Thymus (tissue), 11 donors: Measurements from ENCODE around the gene IL5. TPM values are rescaled to one million over a fixed set of nuclear protein-coding genes. Genes with fewer than 3 reads are reported as not detected.

Source experiments
- DNase-seq, 9 donors: peaks; one replicate each; pipeline ENCODE4 v3.0.0-alpha.2; 2013; ENCODE audit warnings: low spot score in 9 of 9, low read depth in 6 of 9, missing footprints in 1 of 9
- H3K27ac ChIP-seq, 2 donors: one replicate each; pipeline ENCODE4 v1.5.1; 2013; ENCODE audit warnings: control low read depth in 1 of 2, low read depth in 1 of 2, low read length in 1 of 2, mild to moderate bottlenecking in 1 of 2, moderate library complexity in 1 of 2
- H3K27me3 ChIP-seq, 2 donors: one replicate each; pipeline ENCODE4 v1.5.1; 2013; ENCODE audit warnings: low read length in 1 of 2; ENCODE audit not compliant: control insufficient read depth in 2 of 2, insufficient read depth in 1 of 2
- H3K36me3 ChIP-seq, 2 donors: one replicate each; pipeline ENCODE4 v1.5.1; 2013; ENCODE audit warnings: low read length in 1 of 2, mild to moderate bottlenecking in 1 of 2, moderate library complexity in 1 of 2; ENCODE audit not compliant: control insufficient read depth in 2 of 2, insufficient read depth in 2 of 2
- H3K4me1 ChIP-seq, 2 donors: one replicate each; pipeline ENCODE4 v1.5.1; 2013; ENCODE audit warnings: low read length in 2 of 2; ENCODE audit not compliant: control insufficient read depth in 2 of 2, insufficient read depth in 2 of 2
- H3K4me3 ChIP-seq, 2 donors: one replicate each; pipeline ENCODE4 v1.5.1; 2013; ENCODE audit warnings: low read length in 2 of 2, control low read depth in 1 of 2, mild to moderate bottlenecking in 1 of 2
- H3K9me3 ChIP-seq, 2 donors: one replicate each; pipeline ENCODE4 v1.5.1; 2013; ENCODE audit warnings: low read length in 1 of 2, mild to moderate bottlenecking in 1 of 2; ENCODE audit not compliant: control insufficient read depth in 2 of 2, insufficient read depth in 1 of 2
- WGBS: extraction: QIAGEN DNeasy Blood & Tissue Kit; methylation state at CpG from one replicate; pipeline ENCODE4 v1.1.7; 2013; 5-methylcytosine and 5-hydroxymethylcytosine counted together
- polyA plus RNA-seq: library from polyadenylated mRNA; stranded (reverse); fragments of 200-250 nt; gene quantifications from one replicate; pipeline ENCODE4 v1.2.3, GENCODE V29; 2013
- total RNA-seq: library from RNA; stranded (reverse); fragments of 120-200 nt; gene quantifications from one replicate; pipeline ENCODE4 v1.2.4, GENCODE V29; 2013
- donor health status: healthy.

The IL5 gene
- total and polyA plus RNA-seq, 2 donors, result 0.43 TPM; not detected in 1

GRCh38 chr5:132546108-132546507 is 2.8 kb upstream of the IL5 start:
- WGBS, result 98% methylated on average over 2 of the region's 2 CpGs
- no peak for DNase-seq
- H3K27me3 ChIP-seq, result no peaks in the 10 kb centered on the region
- no peak overlapping the region for H3K27ac ChIP-seq
- no peak overlapping the region for H3K4me3 ChIP-seq
- no peaks in the 10 kb centered on the region for H3K4me1 ChIP-seq
- H3K36me3 ChIP-seq, result no peaks in the 10 kb centered on the region
- H3K9me3 ChIP-seq, result no peaks in the 10 kb centered on the region

DNA sequence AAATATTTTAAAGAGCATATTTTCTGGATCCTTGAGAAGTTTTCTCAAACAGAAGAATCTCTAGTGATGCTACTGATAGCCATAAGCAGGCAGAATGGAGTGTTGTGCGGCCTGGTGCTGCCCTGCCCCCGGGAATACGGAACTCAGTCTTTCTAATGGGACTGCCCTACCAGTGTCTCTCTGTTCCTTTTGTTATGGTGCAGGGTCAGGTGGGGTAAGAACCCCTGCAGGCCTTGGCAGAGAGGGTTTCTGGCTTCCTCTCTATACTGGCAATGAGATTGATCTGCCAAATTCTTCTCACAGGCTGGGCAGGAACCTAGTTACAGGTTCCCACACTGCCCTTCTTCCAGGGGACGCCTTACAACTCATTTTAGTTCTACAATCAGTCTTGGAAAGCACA is 2.6 kb downstream of the IL5 start:
- no peaks in the 10 kb centered on the region for H3K27me3 ChIP-seq
- no peaks in the 10 kb centered on the region for H3K4me1 ChIP-seq
- WGBS, result 97% methylated on average over 4 of the region's 4 CpGs
- H3K27ac ChIP-seq, result no peak overlapping the region
- no peak overlapping the region for H3K4me3 ChIP-seq
- H3K36me3 ChIP-seq, result no peaks in the 10 kb centered on the region
- H3K9me3 ChIP-seq, result no peaks in the 10 kb centered on the region
- no peak for DNase-seq

GRCh38 chr5:132540149-132540548 is 3.2 kb downstream of the IL5 start:
- Histone ChIP-seq H3K36me3 (no peaks in the 10 kb centered on the region), H3K9me3 (no peaks in the 10 kb centered on the region), H3K27me3 (no peaks in the 10 kb centered on the region), H3K4me3 (no peak overlapping the region), H3K27ac (no peak overlapping the region), H3K4me1 (no peaks in the 10 kb centered on the region)
- no peak for DNase-seq
- WGBS, result 89% methylated on average over 5 of the region's 5 CpGs

DNA sequence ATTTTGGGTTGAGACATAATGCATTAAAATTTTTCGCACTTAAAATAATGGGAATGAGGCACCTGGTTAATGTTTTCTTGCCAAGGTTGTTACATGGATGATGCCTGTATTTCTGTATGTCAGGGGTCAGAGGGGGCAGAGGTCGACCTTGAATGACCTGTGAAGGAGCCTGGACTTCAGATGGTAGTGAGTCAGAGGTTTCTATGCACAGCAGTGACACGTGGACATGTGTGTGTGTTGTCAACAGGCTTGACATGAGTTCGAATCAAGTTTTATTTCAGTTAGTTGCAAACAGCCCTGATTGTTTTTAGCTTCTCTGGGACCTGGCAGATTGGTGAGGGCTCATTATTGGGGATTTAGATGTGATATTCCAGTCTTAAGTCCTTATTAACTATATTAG is 3.6 kb downstream of the IL5 start:
- no peaks in the 10 kb centered on the region for H3K4me1 ChIP-seq
- H3K9me3 ChIP-seq, result no peaks in the 10 kb centered on the region
- H3K36me3 ChIP-seq, result no peaks in the 10 kb centered on the region
- no peaks in the 10 kb centered on the region for H3K27me3 ChIP-seq
- WGBS, result 90% methylated on average over 4 of the region's 4 CpGs
- no peak overlapping the region for H3K27ac ChIP-seq
- no peak overlapping the region for H3K4me3 ChIP-seq
- DNase-seq, result no peak

DNA sequence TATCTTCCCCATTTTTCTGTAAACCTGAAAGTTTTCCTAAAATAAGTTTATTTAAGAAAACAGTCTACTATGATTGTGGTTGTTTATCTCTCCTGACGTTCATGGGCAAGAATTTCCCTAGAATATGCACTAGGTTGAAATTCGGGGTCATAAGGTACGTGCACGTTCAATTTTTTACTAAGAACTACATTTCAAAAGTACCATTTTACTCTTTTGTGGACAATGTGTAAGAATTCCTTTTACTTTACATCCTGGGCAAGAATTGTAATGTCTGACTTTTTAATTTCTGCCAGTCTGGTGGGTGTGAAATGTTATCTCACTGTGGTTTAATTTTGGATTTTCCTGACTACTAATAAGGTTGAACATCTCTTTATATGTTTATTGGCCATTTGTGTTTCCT is 12.4 kb downstream of the IL5 start:
- no peak overlapping the region for H3K4me3 ChIP-seq
- no peaks in the 10 kb centered on the region for H3K9me3 ChIP-seq
- DNase-seq, result no peak
- no peak overlapping the region for H3K27ac ChIP-seq
- no peaks in the 10 kb centered on the region for H3K27me3 ChIP-seq
- no peaks in the 10 kb centered on the region for H3K36me3 ChIP-seq
- WGBS, result 93% methylated on average over 4 of the region's 4 CpGs
- peaks cover 4 to 15% of the 10 kb centered on the region in 2 donors for H3K4me1 ChIP-seq

GRCh38 chr5:132528866-132529634 is 14.3 kb downstream of the IL5 start:
- H3K4me3 ChIP-seq, result no peak overlapping the region
- no peaks in the 10 kb centered on the region for H3K36me3 ChIP-seq
- DNase-seq, result peak in 6 of 9 donors; percentile 15 to 71 (median 32)
- no peaks in the 10 kb centered on the region for H3K27me3 ChIP-seq
- peaks cover 4 to 15% of the 10 kb centered on the region in 2 donors for H3K4me1 ChIP-seq
- H3K27ac ChIP-seq, result no peak overlapping the region
- no peaks in the 10 kb centered on the region for H3K9me3 ChIP-seq
- WGBS, result 38% methylated on average over 6 of the region's 6 CpGs

GRCh38 chr5:132528021-132528420 is 15.3 kb downstream of the IL5 start:
- Histone ChIP-seq H3K9me3 (no peaks in the 10 kb centered on the region), H3K4me3 (no peak overlapping the region), H3K27me3 (no peaks in the 10 kb centered on the region), H3K4me1 (peaks cover 4 to 15% of the 10 kb centered on the region in 2 donors), H3K36me3 (no peaks in the 10 kb centered on the region), H3K27ac (no peak overlapping the region)
- whole genome bisulfite sequencing, result 95% methylated on average over 2 of the region's 2 CpGs
- DNase-seq, result no peak

DNA sequence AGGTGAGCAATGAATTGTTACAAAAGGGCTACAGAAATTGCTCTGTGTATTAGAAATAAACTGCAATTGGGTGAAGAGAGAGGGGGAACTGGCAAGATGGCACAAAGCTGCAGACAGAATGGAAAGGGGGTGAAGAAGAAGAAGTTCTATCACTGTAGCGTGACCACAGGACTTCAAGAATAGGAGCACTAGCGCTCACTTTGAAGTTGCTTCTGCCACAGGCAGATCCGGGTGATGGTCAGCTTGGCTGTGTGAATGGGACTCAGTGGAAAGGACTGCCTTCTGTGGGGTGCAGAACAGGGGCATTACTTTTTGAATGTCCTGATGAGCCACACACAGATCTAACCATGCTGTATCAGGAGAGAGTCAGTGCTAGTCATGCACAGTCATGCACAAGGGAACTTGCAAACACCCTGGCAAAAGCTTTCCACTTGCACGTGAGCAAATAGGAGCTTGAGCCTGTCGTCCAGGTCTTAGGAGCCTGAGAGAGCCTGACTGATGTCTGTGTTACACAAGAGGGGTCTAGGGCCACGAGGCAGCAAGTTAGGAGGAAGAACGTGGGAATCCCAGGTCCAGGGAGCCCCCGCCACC is 16.3 kb downstream of the IL5 start:
- Histone ChIP-seq H3K4me3 (no peak overlapping the region), H3K4me1 (peaks cover 4 to 15% of the 10 kb centered on the region in 2 donors), H3K9me3 (no peaks in the 10 kb centered on the region), H3K36me3 (no peaks in the 10 kb centered on the region), H3K27me3 (no peaks in the 10 kb centered on the region), H3K27ac (no peak overlapping the region)
- peak in 1 of 9 donors; percentile 2 for DNase-seq
- 67% methylated on average over 8 of the region's 8 CpGs for WGBS

DNA sequence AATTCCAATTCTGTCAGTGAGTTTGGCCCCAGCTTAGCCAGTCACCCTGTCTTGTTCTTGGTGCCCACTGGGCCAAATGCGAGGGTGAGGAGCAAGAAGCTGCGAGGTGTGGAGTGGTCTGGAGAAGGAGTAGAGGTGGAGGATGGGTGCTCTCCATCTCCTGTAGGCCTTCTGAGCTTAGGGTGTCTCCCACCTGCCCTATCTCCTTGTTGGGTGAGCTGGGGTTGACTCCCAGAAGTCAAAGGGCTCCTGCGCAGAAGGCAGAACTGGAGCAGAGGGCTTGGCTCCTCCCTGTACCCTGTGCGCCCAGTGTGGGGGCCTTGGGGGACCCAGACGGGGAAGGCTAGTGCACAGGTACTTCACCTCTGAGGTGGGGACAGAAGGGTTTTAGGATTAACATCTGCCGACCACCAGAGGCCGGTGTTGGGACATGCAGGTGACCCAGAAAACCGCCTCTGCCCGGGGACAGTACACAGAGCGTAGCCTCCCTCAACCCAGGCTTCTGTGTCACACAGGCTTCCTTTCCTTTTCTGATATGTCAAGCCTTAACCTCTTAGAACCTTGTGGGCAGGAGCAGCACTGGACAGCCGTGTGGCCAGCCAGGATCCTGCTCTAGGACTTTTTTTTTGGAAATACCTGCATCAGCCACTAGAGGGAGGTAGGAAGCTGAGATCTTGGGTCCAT is 16.9 kb downstream of the IL5 start:
- no peaks in the 10 kb centered on the region for H3K27me3 ChIP-seq
- H3K9me3 ChIP-seq, result no peaks in the 10 kb centered on the region
- H3K4me1 ChIP-seq, result peaks cover 4 to 15% of the 10 kb centered on the region in 2 donors
- 56% methylated on average over 11 of the region's 11 CpGs for WGBS
- peak in 8 of 9 donors; percentile 27 to 76 (median 48) for DNase-seq
- no peak overlapping the region for H3K27ac ChIP-seq
- H3K4me3 ChIP-seq, result peak overlapping the region in 1 of 2 donors; percentile 11
- no peaks in the 10 kb centered on the region for H3K36me3 ChIP-seq
